ENCODE data around the gene ABHD6.

ABHD6 gene

GRCh38 chr3:58342676-58343075 lies 105.1 kb downstream of the ABHD6 start:
- DNase-seq (ENCODE audit: low read depth in 3 of 3), result no peak
